WERI-Rb-1 (cell line): ENCODE results near the gene CRYGN.

Experiments used
- DNase-seq: peaks from one replicate; pipeline ENCODE4 v3.0.0-alpha.2; 2020
- H3K27ac ChIP-seq: fragments of 250-450 bp; sonication (Bioruptor Pico); 2 replicates; pipeline ENCODE4 v1.5.1; 2020; ENCODE audit warnings: mild to moderate bottlenecking, moderate library complexity
- H3K27me3 ChIP-seq: fragments of 250-450 bp; sonication (Bioruptor Pico); 2 replicates; pipeline ENCODE4 v1.5.1; 2021; ENCODE audit warnings: mild to moderate bottlenecking, low read depth, moderate library complexity; ENCODE audit not compliant: insufficient read depth, severe bottlenecking
- H3K36me3 ChIP-seq: fragments of 250-450 bp; sonication (Bioruptor Pico); 2 replicates; pipeline ENCODE4 v1.5.1; 2020; ENCODE audit warnings: mild to moderate bottlenecking, moderate library complexity
- H3K4me3 ChIP-seq: 2 replicates; pipeline ENCODE4 v1.5.1; 2011; ENCODE audit warnings: low read depth, mild to moderate bottlenecking, control low read depth, low read length
- H3K9me3 ChIP-seq: fragments of 250-450 bp; sonication (Bioruptor Pico); 2 replicates; pipeline ENCODE4 v1.5.1; 2021; ENCODE audit warnings: mild to moderate bottlenecking, moderate library complexity; ENCODE audit not compliant: severe bottlenecking
- CTCF ChIP-seq: IDR thresholded peaks from 2 replicates; pipeline ENCODE4 v1.5.1; 2011; ENCODE audit warnings: low read depth, mild to moderate bottlenecking, control low read depth, inconsistent platforms, low read length

CRYGN gene

DNA sequence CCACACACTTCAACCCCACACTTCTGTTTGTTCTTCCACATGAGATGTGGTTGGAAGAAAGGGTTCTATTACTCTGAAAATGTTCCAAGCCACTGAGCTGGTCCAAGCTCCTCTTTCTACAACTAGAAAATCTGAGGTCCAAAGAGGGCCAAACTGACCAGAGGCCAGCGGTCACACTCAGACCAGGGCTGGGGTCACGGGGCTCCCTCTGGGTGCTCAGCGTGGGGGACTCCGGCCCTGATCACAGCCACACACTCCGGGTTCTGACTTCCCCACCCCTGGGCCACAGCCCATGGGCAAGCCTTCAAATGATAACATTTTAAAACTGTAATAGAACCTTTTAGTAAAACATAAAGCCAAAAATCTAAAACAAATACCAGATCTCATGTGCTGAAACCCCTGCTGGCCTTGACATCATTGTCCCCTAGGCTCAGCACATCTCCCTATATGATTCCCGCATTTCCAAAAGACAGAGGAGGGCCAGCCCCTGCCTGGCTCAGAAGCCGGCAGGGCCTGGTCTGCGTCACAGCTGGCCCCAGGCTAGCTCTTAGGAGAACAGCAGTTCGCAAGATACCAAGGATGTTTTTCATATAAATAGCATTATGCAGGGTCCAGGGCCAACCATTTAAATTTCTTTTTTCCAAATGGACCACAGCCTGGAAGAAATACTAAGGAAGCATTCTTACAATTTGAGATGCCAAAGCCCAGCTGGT lies 3.3 kb downstream of the CRYGN start:
- no peak overlapping the region for H3K27ac ChIP-seq
- no peak overlapping the region for H3K4me3 ChIP-seq
- DNase-seq: no peak
- peaks cover 3% of the 10 kb centered on the region for H3K9me3 ChIP-seq
- H3K27me3 ChIP-seq: no peaks in the 10 kb centered on the region
- H3K36me3 ChIP-seq: no peaks in the 10 kb centered on the region
- no peak for TF ChIP-seq CTCF

- Histone ChIP-seq H3K9me3 (peaks cover 3% of the 10 kb centered on the region), H3K4me3 (no peak overlapping the region), H3K36me3 (no peaks in the 10 kb centered on the region), H3K27ac (no peak overlapping the region), H3K27me3 (no peaks in the 10 kb centered on the region)
- DNase-seq: no peak
- TF ChIP-seq CTCF: no peak
These were observed 4.0 kb downstream of the CRYGN start for GRCh38 chr7:151435971-151436370.

- Histone ChIP-seq H3K27me3 (no peaks in the 10 kb centered on the region), H3K9me3 (peaks cover 3% of the 10 kb centered on the region), H3K4me3 (no peak overlapping the region), H3K36me3 (no peaks in the 10 kb centered on the region), H3K27ac (no peak overlapping the region)
- TF ChIP-seq CTCF: no peak
- no peak for DNase-seq
These were observed 4.6 kb downstream of the CRYGN start for GRCh38 chr7:151435103-151435916.

DNA sequence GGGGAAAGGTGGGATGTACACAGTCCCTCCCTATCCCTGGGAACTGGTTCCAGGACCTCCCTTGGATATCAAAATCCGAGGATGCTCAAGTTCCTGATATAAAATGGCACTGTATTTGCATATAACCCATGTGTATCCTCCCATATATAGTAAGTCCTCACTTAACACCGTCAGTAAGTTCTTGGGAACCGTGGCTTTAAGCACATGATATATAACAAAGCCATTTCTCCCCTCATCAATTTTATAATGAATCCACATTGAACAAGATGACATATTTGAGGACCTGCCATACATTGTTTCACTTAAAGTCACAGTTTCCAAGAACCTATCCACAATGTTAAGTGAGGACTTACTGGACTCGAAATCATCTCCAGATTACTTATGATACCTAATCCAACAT lies 5.4 kb downstream of the CRYGN start:
- Histone ChIP-seq H3K36me3 (no peaks in the 10 kb centered on the region), H3K9me3 (peaks cover 3% of the 10 kb centered on the region), H3K4me3 (no peak overlapping the region), H3K27me3 (no peaks in the 10 kb centered on the region), H3K27ac (no peak overlapping the region)
- no peak for TF ChIP-seq CTCF
- no peak for DNase-seq

DNA sequence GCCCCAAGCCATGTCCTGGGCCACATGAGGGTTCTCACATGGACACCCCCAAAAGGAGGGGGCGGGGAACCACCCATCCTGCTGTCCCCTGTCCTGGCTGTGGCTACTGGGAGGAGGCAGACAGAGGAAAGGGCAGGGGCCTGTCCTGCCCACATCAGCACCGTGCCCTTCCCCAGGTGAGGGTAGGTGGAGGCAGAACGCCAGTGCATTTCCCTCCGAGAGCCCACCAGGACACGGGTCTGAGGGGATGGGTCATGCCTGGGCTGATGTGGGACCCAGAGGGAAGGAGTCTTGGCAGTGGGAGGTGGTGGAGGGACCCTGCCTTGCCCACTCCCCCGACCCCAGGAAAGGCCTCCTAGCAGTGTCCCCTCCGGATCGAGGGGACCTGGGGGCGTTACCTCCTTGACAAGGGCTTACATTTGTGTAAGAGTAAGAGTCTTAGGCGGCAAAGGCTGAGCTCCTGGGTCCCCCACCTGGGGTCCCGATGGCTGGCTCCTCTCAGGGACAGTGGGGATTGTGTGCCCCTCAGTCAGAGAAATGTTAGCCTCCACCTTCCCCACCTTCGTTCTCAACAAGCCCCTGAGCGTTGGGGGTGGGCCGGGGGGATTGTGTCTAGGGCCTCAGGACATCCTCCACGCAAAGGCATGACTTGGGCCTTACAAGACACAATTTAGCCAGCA lies 6.1 kb downstream of the CRYGN start:
- Histone ChIP-seq H3K27me3 (no peaks in the 10 kb centered on the region), H3K27ac (no peak overlapping the region), H3K9me3 (peaks cover under 1% of the 10 kb centered on the region), H3K4me3 (no peak overlapping the region), H3K36me3 (no peaks in the 10 kb centered on the region)
- DNase-seq: no peak
- TF ChIP-seq CTCF: no peak
